ENCODE results near the gene ADCY3.

DNA sequence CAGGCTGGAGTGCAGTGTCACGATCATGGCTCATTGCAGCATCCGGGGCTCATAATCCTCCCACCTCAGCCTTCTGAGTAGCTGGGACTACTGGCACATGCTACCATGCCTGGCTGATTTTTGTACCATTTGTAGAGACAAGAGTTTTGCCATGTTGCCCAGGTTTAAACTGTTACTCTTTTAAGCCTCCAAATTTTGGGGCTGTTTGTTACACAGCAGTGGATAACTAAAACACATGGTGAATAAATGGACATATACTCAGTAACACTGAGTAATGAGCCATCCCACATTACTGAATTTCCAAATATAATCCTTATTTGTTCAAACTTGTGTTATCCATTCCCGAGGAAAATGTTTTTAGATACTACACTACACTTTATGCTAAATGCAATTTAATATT lies 9.8 kb downstream of the ADCY3 start:
- TF ChIP-seq EZH2 (IDR thresholded peaks at IDR 0.05; ENCODE audit: insufficient read depth, poor library complexity, severe bottlenecking) (no peak), EZH2phosphoT487 (IDR thresholded peaks at IDR 0.05; ENCODE audit: insufficient read depth, low read depth) (no peak)

Data from GM23248 (cell line).